Activated CD8-positive, alpha-beta T cell treated with anti-CD3 and anti-CD28 coated beads for 36 hours (primary cell): ENCODE results near the gene CYP1B1. TPM values are rescaled to one million over a fixed set of nuclear protein-coding genes. Genes with fewer than 3 reads are reported as not detected.
A peak's percentile ranks its signal among the peaks of the same experiment; 100 is the strongest.

Source experiments
- ATAC-seq: fragments of 200-7000 bp; cut with Tn5 transposase; one replicate; pipeline ENCODE4 v1.10.0; 2021; ENCODE audit warnings: mild to moderate bottlenecking, moderate library complexity
- CTCF ChIA-PET: fragments of 350-600 bp; sonication (Branson Sonifier 250); formaldehyde crosslinking; loops from one replicate; lab custom pipeline; 2021; ENCODE audit warnings: antibody characterized with exemption; lab: Charles Lee
- POLR2A ChIA-PET: fragments of 350-600 bp; sonication (Branson Sonifier 250); formaldehyde crosslinking; loops from one replicate; lab custom pipeline; 2021; ENCODE audit warnings: antibody characterized with exemption; lab: Charles Lee
- DNase-seq: peaks from one replicate; pipeline ENCODE4 v3.0.0-alpha.2; 2020
- H3K27ac Mint-ChIP-seq: one replicate; pipeline ENCODE4 v1.8.0; 2021; ENCODE audit warnings: mild to moderate bottlenecking, mixed read lengths
- H3K27me3 Mint-ChIP-seq: one replicate; pipeline ENCODE4 v1.8.0; 2021; ENCODE audit warnings: mixed read lengths
- H3K36me3 Mint-ChIP-seq: one replicate; pipeline ENCODE4 v1.8.0; 2021; ENCODE audit warnings: low read depth, mixed read lengths
- H3K4me1 Mint-ChIP-seq: one replicate; pipeline ENCODE4 v1.8.0; 2021; ENCODE audit warnings: low read depth, mixed read lengths
- H3K4me3 Mint-ChIP-seq: one replicate; pipeline ENCODE4 v1.8.0; 2021; ENCODE audit warnings: mild to moderate bottlenecking, moderate library complexity, mixed read lengths
- H3K9me3 Mint-ChIP-seq: one replicate; pipeline ENCODE4 v1.8.0; 2021; ENCODE audit warnings: mixed read lengths
- CTCF ChIP-seq: fragments of 200-600 bp; IDR thresholded peaks from one replicate; pipeline ENCODE4 v1.8.0; 2022; ENCODE audit warnings: antibody characterized with exemption, mild to moderate bottlenecking
- intact Hi-C: fragments of 100-400 bp; cut with micrococcal nuclease; formaldehyde crosslinking; loops from one replicate; pipeline ENCODE4 v1.10.0; 2022
- total RNA-seq, 2 experiments: library from RNA; stranded (reverse); gene quantifications; one replicate each; pipeline ENCODE4 v1.2.3, GENCODE V29; 2021

CYP1B1 gene
- total RNA-seq, 2 experiments from 2014 or later = 2.2 to 3.6 TPM

GRCh38 chr2:38060236-38061018 lies 15.5 kb downstream of the CYP1B1 start:
- no peak overlapping the region for H3K27ac Mint-ChIP-seq
- intact Hi-C loops = no loop called here
- CTCF ChIA-PET = interaction anchor here (1.2 kb wide), 1 partner anchor 56 kb away, joined by 3 read pairs; no protein-coding TSS in a partner anchor

GRCh38 chr2:38057651-38058410 lies 18.1 kb downstream of the CYP1B1 start:
- H3K4me1 Mint-ChIP-seq = peaks cover 20% of the 10 kb centered on the region
- CTCF ChIA-PET = no interaction called here
- POLR2A ChIA-PET = no interaction called here
- peaks cover 11% of the 10 kb centered on the region for H3K27me3 Mint-ChIP-seq
- no peak for DNase-seq
- H3K4me3 Mint-ChIP-seq = no peak overlapping the region
- intact Hi-C loops = no loop called here
- TF ChIP-seq CTCF = no peak
- ATAC-seq = peak; percentile 39
- no peaks in the 10 kb centered on the region for H3K9me3 Mint-ChIP-seq
- no peak overlapping the region for H3K27ac Mint-ChIP-seq
- no peaks in the 10 kb centered on the region for H3K36me3 Mint-ChIP-seq

More at GRCh38 chr2:38060236-38061018, 15.5 kb downstream of the CYP1B1 start:
- no peak for TF ChIP-seq CTCF
- H3K4me1 Mint-ChIP-seq = peaks cover 20% of the 10 kb centered on the region
- H3K36me3 Mint-ChIP-seq = no peaks in the 10 kb centered on the region
- H3K27me3 Mint-ChIP-seq = peaks cover 6% of the 10 kb centered on the region
- ATAC-seq (no peak), DNase-seq (no peak)
- H3K9me3 Mint-ChIP-seq = no peaks in the 10 kb centered on the region
- POLR2A ChIA-PET = no interaction called here
- H3K4me3 Mint-ChIP-seq = no peak overlapping the region

- DNase-seq = no peak
- no peaks in the 10 kb centered on the region for H3K9me3 Mint-ChIP-seq
- H3K4me3 Mint-ChIP-seq = no peak overlapping the region
- H3K27me3 Mint-ChIP-seq = peaks cover 18% of the 10 kb centered on the region
- H3K4me1 Mint-ChIP-seq = peaks cover 20% of the 10 kb centered on the region
- no peak for TF ChIP-seq CTCF
- no peaks in the 10 kb centered on the region for H3K36me3 Mint-ChIP-seq
- intact Hi-C loops = loop anchor here (1.0 kb wide), 1 partner anchor 24 kb away; no protein-coding TSS in a partner anchor
- no peak for ATAC-seq
- H3K27ac Mint-ChIP-seq = no peak overlapping the region
- ChIA-PET POLR2A (no interaction called here), CTCF (no interaction called here)
These were observed 19.7 kb downstream of the CYP1B1 start for GRCh38 chr2:38056216-38056615.

- Mint-ChIP-seq H3K4me3 (no peak overlapping the region), H3K36me3 (no peaks in the 10 kb centered on the region), H3K9me3 (peaks cover 1% of the 10 kb centered on the region), H3K27ac (no peak overlapping the region), H3K27me3 (peaks cover 27% of the 10 kb centered on the region), H3K4me1 (no peaks in the 10 kb centered on the region)
- intact Hi-C loops = no loop called here
- CTCF ChIA-PET = interaction anchor here (1.0 kb wide), 1 partner anchor 229 kb away, joined by 3 read pairs; no protein-coding TSS in a partner anchor
- ATAC-seq (no peak), DNase-seq (no peak)
- no peak for TF ChIP-seq CTCF
- POLR2A ChIA-PET = no interaction called here
These were observed 30.1 kb downstream of the CYP1B1 start for GRCh38 chr2:38045811-38046210.
